IMR-90 (cell line): ENCODE results near the gene RPL14.
"Not testable (repeated sequence)": the region's sequence is repeated elsewhere in the genome, so short reads cannot be mapped to it uniquely, and the experiment has no call there.

Experiments
- CTCF ChIP-seq: conservative IDR thresholded peaks from 2 replicates; pipeline ENCODE4 v1.5.1; 2012; ENCODE audit warnings: mild to moderate bottlenecking, low read depth, low read length, improper control_type of control experiment
- FOS ChIP-seq: fragments of 150-350 bp; IDR thresholded peaks from 2 replicates; pipeline ENCODE4 v1.6.1; 2016; ENCODE audit warnings: low read depth, low read length

GRCh38 chr3:40462838-40463237, 5.7 kb downstream of the RPL14 start:
- not testable (repeated sequence) for TF ChIP-seq FOS, CTCF
